ENCODE results near the gene GDF3.
"Not testable (repeated sequence)": the region's sequence is repeated elsewhere in the genome, so short reads cannot be mapped to it uniquely, and the experiment has no call there.

GDF3 gene

GRCh38 chr12:7695566-7696197 is at the start of gene GDF3:
Gene GDF3, minus strand, starts transcription at chr12:7695775. Its CDS starts 47 bp downstream, at chr12:7695728.
- no peak for DNase-seq (ENCODE audit: low spot score)

DNA sequence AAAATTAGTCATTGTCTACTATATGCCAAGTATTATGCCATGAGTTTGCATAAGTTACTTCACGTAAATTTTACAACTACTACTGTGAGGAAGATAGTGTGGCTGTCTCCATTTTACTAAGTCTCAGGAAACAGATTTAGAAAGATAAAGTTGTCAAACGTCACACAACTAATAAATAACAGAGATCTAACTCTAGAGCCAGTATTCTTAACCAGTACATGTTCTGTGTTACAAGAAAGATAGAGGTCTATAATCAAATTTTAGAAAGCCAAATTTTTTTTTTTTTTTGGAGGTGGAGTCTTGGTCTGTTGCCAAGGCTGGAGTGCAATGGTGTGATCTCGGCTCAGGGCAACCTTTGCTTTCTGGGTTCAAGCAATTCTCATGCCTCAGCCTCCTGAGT is 37.4 kb upstream of the GDF3 start:
- no peak for DNase-seq (ENCODE audit: low spot score)

GRCh38 chr12:7731486-7731885 is 35.9 kb upstream of the GDF3 start:
- DNase-seq (ENCODE audit: low spot score), result no peak

- DNase-seq (ENCODE audit: low spot score), result not testable (repeated sequence)
These were observed 35.4 kb upstream of the GDF3 start for GRCh38 chr12:7730984-7731383.

DNA sequence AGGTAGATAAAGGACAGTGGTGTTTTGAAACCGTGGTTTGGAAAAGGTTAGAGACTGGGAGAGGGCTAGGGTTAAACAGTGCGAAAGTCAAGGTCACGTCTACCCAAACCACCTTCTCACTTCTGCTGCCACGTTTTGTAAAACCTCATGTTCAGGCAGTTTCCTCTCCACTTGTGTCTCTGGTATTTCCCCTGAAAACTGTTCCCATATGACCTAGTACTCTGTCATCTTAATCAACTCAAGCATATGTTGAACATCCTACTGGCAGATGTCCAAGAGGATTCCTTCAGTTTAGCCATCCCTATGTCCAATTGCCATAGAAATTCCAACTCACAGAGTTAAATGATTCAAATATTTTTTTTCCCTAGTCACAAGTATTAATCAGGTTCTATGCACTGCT is 34.2 kb upstream of the GDF3 start:
- no peak for DNase-seq (ENCODE audit: low spot score)

GRCh38 chr12:7723926-7724325 is 28.4 kb upstream of the GDF3 start:
- no peak for DNase-seq (ENCODE audit: low spot score)

- DNase-seq (ENCODE audit: low spot score), result no peak
These were observed 24.6 kb upstream of the GDF3 start for GRCh38 chr12:7719946-7720730.

DNA sequence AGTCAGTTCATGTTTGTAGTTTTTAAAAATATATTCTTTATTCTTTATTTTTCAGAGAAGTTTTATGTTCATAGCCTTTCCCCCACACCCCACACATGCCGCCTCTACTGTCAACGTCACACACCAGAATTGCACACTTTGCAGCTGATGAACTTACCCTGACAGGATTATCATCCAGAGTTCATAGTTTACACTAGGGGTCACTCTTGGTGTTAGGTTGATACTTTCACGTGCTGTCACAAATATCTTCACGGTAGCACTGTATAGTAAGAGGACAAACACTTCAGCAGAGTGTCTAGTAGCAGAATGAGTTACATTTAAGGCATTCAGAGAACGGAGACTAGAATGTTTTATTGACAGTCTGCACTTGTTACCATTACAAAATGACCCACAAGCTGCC is 20.8 kb upstream of the GDF3 start:
- DNase-seq (ENCODE audit: low spot score), result peak; percentile 21

GRCh38 chr12:7712841-7713442 is 17.4 kb upstream of the GDF3 start:
- DNase-seq (ENCODE audit: low spot score), result no peak

GRCh38 chr12:7711133-7711532 is 15.6 kb upstream of the GDF3 start, which contains the start of gene DPPA3:
Gene DPPA3, plus strand, starts transcription at chr12:7711433. Its CDS starts 138 bp downstream, at chr12:7711571.
- no peak for DNase-seq (ENCODE audit: low spot score)

DNA sequence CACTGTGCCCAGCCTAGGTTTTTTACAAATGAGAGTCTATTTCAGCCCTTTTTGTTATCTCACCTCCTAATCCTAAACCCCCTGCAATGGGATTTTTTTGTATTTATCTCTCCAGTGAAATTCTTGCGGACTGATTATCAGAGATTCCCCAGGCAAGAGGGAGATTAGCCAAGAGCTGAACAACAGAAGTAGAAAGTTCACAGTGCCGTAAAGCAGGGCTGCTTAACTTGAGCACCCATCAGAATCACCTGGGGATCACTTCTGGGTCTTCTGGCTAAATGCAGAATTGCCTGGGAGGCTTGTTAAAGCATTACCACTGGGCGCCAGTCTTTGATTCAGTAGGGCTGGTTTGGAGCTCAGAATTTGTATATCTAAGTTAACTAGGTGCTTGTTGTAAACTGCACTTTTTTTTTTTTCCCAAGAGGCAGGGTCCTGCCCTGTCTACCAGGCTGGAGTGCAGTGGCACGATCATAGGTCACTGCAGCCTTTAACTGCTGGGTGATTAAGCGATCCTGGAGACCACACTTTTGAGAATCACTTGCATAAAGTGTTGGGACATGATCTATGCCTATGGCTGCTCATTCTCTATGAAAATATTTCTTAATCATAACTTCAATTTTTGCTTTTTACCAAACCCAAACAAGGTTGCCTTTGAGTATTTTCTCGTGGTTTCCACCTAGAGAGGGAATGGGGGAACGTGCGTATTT is 14.5 kb upstream of the GDF3 start:
- DNase-seq (ENCODE audit: low spot score), result no peak

- no peak for DNase-seq (ENCODE audit: low spot score)
These were observed 10.3 kb upstream of the GDF3 start for GRCh38 chr12:7705846-7706245.

DNA sequence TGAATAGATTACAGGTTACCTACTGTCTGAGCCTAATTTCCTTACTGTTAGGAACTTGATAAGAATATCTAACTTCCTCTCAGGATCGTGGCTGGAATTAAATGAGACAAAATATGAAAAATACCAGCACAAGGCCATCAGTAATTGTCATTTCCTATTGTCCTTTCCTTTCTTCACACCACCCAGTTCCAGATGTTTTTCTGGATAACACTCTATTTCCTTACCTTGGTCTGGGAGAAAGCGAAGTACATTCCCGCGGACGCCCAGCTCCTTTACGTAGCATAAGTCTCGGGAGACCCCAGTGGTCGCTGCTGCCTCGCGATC is 376 bp downstream of the GDF3 start:
- no peak for DNase-seq (ENCODE audit: low spot score)

- no peak for DNase-seq (ENCODE audit: low spot score)
These were observed 879 bp downstream of the GDF3 start for GRCh38 chr12:7694556-7695236.

DNA sequence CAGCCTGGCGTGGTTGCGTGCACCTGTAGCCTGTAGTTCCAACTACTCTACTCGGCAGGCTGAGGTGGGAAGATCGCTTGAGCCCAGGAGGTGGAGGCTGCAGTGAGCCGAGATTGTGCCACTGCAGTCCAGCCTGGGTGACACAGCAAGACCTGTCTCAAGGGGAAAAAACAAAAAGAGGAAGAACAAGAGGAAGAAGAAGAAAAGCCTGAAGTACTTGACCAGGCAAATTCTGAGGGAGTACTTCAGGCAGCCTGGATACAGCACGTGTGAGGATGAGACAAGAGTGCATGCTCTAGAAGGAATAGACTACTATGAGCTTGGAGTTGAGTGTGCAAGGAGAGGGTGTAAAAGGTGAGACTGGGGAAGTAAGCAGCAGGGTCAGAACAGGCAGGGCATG is 1.8 kb downstream of the GDF3 start:
- no peak for DNase-seq (ENCODE audit: low spot score)

GRCh38 chr12:7681535-7681934 is 14.0 kb downstream of the GDF3 start:
- DNase-seq (ENCODE audit: low spot score), result no peak

GRCh38 chr12:7679251-7680045 is 16.1 kb downstream of the GDF3 start:
- no peak for DNase-seq (ENCODE audit: low spot score)

DNA sequence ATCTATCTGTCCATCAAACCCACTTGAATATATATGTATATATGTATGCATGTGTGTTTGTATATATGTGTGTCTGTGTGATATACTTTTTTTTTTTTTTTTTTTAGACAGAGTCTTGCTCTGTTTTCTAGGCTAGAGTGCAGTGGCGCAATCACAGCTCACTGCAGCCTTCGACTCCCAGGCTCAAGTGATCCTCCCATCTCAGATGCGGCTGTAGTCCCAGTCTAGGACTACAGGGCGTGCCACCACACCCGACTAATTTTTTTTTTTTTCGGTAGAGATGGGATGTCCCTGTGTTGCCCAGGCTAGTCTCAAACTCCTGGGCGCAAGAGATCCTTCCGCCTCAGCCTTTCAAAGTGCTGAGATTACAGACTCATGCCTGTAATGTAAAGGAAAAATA is 16.8 kb downstream of the GDF3 start:
- DNase-seq (ENCODE audit: low spot score), result no peak

DNA sequence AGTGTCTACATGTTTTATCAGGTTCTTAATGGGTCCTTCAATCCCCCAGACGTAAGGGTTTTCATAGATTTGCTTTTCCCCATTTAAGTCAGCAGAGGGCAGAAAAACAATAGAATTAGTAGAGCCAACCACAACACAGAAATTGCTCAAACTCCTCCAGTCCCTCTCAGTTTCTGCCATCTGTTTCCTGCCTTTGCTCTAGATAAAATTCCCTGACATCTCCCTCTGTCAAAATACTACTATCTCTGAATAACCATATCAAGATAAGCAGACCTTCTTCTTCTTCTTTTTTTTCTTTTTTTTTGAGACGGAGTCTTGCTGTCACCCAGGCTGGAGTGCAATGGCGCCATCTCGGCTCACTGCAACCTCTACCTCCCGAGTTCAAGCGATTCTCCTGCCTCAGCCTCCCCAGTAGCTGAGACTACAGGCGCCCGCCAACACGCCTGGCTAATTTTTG is 18.1 kb downstream of the GDF3 start:
- DNase-seq (ENCODE audit: low spot score), result peak; percentile 41

DNA sequence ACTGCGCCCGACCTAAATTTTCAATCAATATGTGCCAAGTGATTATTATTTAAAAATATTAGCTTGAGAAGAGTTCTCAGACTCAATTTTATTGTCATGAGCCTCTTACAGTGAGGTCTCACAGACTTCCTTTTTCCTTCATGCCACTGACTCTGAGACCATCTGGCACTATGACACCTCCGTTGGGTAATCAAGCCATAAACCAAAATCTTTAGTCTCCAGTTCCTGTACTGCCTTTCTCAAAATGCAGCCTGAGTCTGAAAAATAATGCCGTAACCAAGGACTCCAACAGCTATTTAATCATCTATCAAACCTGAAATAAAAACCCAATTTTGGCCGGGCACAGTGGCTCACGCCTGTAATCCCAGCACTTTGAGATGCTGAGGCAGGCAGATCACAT is 20.1 kb downstream of the GDF3 start:
- not testable (repeated sequence) for DNase-seq (ENCODE audit: low spot score)

DNA sequence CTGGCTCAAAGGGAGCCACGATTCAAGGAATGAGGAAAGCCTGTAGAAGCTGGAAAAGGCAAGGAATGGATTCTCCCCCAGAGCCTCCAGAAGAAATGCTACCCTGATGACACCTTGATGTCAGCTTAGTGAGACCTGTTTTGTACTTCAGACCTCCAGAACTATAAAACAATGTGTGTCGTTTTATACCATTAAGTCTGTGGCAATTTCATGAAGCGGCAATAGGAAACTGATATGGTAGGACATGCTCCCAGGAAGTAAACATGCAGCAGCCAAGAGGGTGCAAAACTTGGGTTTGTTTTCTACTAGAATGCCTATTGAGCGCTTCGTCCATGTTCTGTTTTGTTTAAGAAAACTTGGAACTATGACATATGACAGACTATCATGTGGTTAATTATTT is 27.4 kb downstream of the GDF3 start:
- DNase-seq (ENCODE audit: low spot score), result no peak
